Gastrocnemius medialis (tissue), 4 donors: ENCODE results near the gene DSC3. TPM values are rescaled to one million over a fixed set of nuclear protein-coding genes. Genes with fewer than 3 reads are reported as not detected.

Experiments used
- ATAC-seq, 2 donors: fragments of 150-250 bp; one replicate each; pipeline ENCODE4 v1.9.1; 2016
- DNase-seq, 2 donors: peaks; one replicate each; pipeline ENCODE4 v3.0.0-alpha.2; 2019
- H3K27ac ChIP-seq, 4 donors: fragments of 200-600 bp; sonication (generic); 1 replicate in 1 of 4; 2 replicates in 3 of 4; pipeline ENCODE4 v1.5.1; 2016 to 2018; ENCODE audit warnings: mild to moderate bottlenecking in 2 of 4, moderate library complexity in 1 of 4
- H3K27me3 ChIP-seq, 3 donors: fragments of 200-600 bp; sonication (generic) in 2 of 3; 1 replicate in 1 of 3; 2 replicates in 2 of 3; pipeline versions ENCODE4 v1.5.1 to v1.6.0; 2016 to 2019; ENCODE audit warnings: mild to moderate bottlenecking in 1 of 3, moderate library complexity in 1 of 3
- H3K36me3 ChIP-seq, 2 donors: fragments of 200-600 bp; sonication (generic) in 1 of 2; one replicate each; pipeline ENCODE4 v1.5.1; 2017 to 2018
- H3K4me1 ChIP-seq, 2 donors: fragments of 200-600 bp; sonication (generic) in 1 of 2; one replicate each; pipeline ENCODE4 v1.5.1; 2016 to 2017; ENCODE audit warnings: mild to moderate bottlenecking in 2 of 2
- H3K4me3 ChIP-seq, 4 donors: fragments of 200-600 bp; sonication (generic) in 3 of 4; 1 replicate in 1 of 4; 2 replicates in 3 of 4; pipeline ENCODE4 v1.5.1; 2016 to 2019; ENCODE audit warnings: mild to moderate bottlenecking in 2 of 4
- H3K9me3 ChIP-seq, 3 donors: fragments of 200-600 bp; sonication (generic) in 2 of 3; 1 replicate in 1 of 3; 2 replicates in 2 of 3; pipeline ENCODE4 v1.5.1; 2016 to 2019
- POLR2A ChIP-seq, 2 donors: fragments of 450-650 bp; IDR thresholded peaks; one replicate each; pipeline ENCODE4 v1.6.1; 2017; ENCODE audit warnings: antibody characterized with exemption in 2 of 2, mild to moderate bottlenecking in 2 of 2, moderate library complexity in 2 of 2
- in situ Hi-C, 4 donors: fragments of 200-750 bp; cut with MboI; loops; one replicate each; pipeline versions ENCODE4 v1.15.0 to v1.8.0; 2017; ENCODE audit warnings: low sequenced_read_pairs in 4 of 4
- intact Hi-C: fragments of 100-400 bp; cut with DNase I; formaldehyde crosslinking; loops from one replicate; pipeline ENCODE4 v1.15.1; 2023; ENCODE audit warnings: low total_unique reads
- total RNA-seq, 4 donors: library from RNA; depleted of rRNA; stranded (reverse); fragments of >200 nt; gene quantifications; one replicate each; pipeline versions ENCODE4 v1.1.0 to v1.2.3, GENCODE V29; 2016
- TF ChIP-seq, protein P1 (sequence below), 5 experiments: fragments of 450-650 bp in 3 of 5; fragments of 200-600 bp in 2 of 5; sonication (generic) in 2 of 5; IDR thresholded peaks in 4 of 5; conservative IDR thresholded peaks in 1 of 5; 1 replicate in 4 of 5; 2 replicates in 1 of 5; pipeline ENCODE4 v1.5.1; 2016 to 2019; ENCODE audit warnings: antibody characterized with exemption in 5 of 5, mild to moderate bottlenecking in 3 of 5, moderate library complexity in 3 of 5

The DSC3 gene
- total RNA-seq, 4 donors from 2014 or later: 0.04 TPM; not detected in 3

DNA sequence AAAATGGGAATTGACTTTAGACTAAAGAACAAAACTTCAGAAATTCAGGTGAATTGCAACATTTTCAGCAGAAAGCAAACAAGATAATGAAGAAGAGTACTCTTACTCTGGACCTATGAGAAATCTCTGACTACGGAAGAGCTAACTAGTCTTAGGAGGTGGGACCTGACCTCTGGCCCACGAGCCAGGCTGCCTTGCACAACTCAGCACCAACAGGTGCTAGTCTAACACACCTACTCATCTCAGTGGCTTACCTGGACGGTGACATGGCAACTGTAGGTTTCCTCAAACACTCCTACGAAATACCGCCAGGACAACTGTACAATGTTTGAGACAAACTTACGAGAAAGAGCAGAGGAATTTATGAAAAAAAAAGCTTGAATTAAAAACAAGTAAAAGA lies 3.1 kb upstream of the DSC3 start:
- no peak for ATAC-seq
- no peak for DNase-seq

DNA sequence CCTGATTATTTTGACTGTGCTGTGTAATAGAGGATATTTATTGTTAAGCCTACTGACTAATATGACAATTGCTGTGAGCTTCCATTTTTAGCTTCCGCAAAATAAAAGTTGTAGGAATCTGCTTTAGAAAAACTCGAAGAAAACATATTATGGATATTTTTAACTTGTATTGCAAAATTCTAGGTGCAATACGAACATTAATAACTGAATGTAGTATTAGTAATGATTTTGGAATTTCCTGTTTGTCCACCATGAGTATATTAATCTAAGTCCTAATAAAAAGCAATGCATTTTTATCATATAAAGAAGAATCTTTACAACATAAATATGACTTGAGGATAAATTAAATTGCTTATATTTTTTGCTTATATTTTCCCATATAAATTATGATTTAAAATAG lies 2.4 kb upstream of the DSC3 start:
- intact Hi-C loops: no loop called here
- H3K4me3 ChIP-seq: no peak overlapping the region
- in situ Hi-C loops: no loop called here
- ATAC-seq (no peak), DNase-seq (no peak)
- no peaks in the 10 kb centered on the region for H3K4me1 ChIP-seq
- H3K27ac ChIP-seq: no peak overlapping the region
- no peaks in the 10 kb centered on the region for H3K9me3 ChIP-seq
- no peaks in the 10 kb centered on the region for H3K36me3 ChIP-seq
- no peak for TF ChIP-seq POLR2A (IDR thresholded peaks at IDR 0.05)
- TF ChIP-seq, protein P1, sequence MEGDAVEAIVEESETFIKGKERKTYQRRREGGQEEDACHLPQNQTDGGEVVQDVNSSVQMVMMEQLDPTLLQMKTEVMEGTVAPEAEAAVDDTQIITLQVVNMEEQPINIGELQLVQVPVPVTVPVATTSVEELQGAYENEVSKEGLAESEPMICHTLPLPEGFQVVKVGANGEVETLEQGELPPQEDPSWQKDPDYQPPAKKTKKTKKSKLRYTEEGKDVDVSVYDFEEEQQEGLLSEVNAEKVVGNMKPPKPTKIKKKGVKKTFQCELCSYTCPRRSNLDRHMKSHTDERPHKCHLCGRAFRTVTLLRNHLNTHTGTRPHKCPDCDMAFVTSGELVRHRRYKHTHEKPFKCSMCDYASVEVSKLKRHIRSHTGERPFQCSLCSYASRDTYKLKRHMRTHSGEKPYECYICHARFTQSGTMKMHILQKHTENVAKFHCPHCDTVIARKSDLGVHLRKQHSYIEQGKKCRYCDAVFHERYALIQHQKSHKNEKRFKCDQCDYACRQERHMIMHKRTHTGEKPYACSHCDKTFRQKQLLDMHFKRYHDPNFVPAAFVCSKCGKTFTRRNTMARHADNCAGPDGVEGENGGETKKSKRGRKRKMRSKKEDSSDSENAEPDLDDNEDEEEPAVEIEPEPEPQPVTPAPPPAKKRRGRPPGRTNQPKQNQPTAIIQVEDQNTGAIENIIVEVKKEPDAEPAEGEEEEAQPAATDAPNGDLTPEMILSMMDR (IDR thresholded peaks at IDR 0.05 in 4 of 5, conservative IDR thresholded peaks at IDR 0.05 in 1 of 5): no peak
- H3K27me3 ChIP-seq: peaks cover 32 to 39% (median 37%) of the 10 kb centered on the region in 3 donors

More for the DNA sequence above, 3.1 kb upstream of the DSC3 start:
- no peaks in the 10 kb centered on the region for H3K36me3 ChIP-seq
- intact Hi-C loops: no loop called here
- no peaks in the 10 kb centered on the region for H3K4me1 ChIP-seq
- H3K4me3 ChIP-seq: no peak overlapping the region
- no peaks in the 10 kb centered on the region for H3K9me3 ChIP-seq
- no peak overlapping the region for H3K27ac ChIP-seq
- peaks cover 28 to 38% (median 33%) of the 10 kb centered on the region in 3 donors for H3K27me3 ChIP-seq
- no peak for TF ChIP-seq POLR2A (IDR thresholded peaks at IDR 0.05)
- in situ Hi-C loops: no loop called here

DNA sequence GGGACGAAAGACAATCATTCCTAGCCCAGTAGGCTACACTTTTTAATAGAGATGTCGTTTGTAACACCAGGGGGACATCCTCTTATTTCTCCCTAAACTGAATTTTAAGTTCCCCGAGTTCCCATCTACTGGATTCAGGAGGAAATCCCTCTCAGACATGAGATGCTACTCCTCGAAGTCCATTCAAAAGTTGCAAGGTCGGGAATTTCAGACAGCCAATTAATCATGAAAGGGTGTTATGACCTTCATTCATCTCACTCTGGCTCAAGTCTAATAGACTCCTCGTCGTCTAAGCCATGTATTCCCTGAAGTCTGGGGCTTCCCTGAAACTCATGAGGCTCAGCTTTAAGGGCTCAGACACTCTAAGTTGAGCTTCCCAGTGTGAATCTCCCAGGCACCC lies 1.2 kb upstream of the DSC3 start:
- Histone ChIP-seq H3K4me3 (no peak overlapping the region), H3K4me1 (no peaks in the 10 kb centered on the region), H3K36me3 (no peaks in the 10 kb centered on the region), H3K27me3 (peaks cover 39 to 47% (median 39%) of the 10 kb centered on the region in 3 donors), H3K27ac (no peak overlapping the region), H3K9me3 (no peaks in the 10 kb centered on the region)
- in situ Hi-C loops: no loop called here
- TF ChIP-seq, protein P1 (IDR thresholded peaks at IDR 0.05 in 4 of 5, conservative IDR thresholded peaks at IDR 0.05 in 1 of 5): no peak
- no peak for TF ChIP-seq POLR2A (IDR thresholded peaks at IDR 0.05)
- DNase-seq: no peak
- ATAC-seq: no peak
- intact Hi-C loops: no loop called here

DNA sequence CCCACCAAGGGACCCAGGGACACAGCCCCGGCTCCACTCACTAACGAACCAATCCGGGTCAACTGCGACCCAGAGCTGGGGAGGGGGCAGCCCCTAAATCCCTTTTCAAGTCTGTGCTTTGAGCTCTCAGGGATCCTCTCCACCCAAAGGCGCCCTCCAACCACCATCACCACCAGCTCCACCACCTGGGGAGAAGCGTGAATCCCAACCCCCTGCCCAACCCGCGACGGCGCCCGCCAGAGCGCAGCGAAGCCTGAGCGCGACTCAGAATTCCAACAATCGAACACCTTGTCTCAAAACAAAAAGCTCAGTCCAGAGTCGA lies 497 bp downstream of the DSC3 start:
- H3K9me3 ChIP-seq: no peaks in the 10 kb centered on the region
- H3K4me1 ChIP-seq: no peaks in the 10 kb centered on the region
- peaks cover 39 to 47% (median 39%) of the 10 kb centered on the region in 3 donors for H3K27me3 ChIP-seq
- in situ Hi-C loops: no loop called here
- ATAC-seq (no peak), DNase-seq (no peak)
- no peaks in the 10 kb centered on the region for H3K36me3 ChIP-seq
- intact Hi-C loops: no loop called here
- TF ChIP-seq, protein P1 (IDR thresholded peaks at IDR 0.05 in 4 of 5, conservative IDR thresholded peaks at IDR 0.05 in 1 of 5): no peak
- no peak for TF ChIP-seq POLR2A (IDR thresholded peaks at IDR 0.05)
- H3K27ac ChIP-seq: no peak overlapping the region
- peak overlapping the region in 3 of 4 donors; percentile 3 to 25 (median 9) for H3K4me3 ChIP-seq

DNA sequence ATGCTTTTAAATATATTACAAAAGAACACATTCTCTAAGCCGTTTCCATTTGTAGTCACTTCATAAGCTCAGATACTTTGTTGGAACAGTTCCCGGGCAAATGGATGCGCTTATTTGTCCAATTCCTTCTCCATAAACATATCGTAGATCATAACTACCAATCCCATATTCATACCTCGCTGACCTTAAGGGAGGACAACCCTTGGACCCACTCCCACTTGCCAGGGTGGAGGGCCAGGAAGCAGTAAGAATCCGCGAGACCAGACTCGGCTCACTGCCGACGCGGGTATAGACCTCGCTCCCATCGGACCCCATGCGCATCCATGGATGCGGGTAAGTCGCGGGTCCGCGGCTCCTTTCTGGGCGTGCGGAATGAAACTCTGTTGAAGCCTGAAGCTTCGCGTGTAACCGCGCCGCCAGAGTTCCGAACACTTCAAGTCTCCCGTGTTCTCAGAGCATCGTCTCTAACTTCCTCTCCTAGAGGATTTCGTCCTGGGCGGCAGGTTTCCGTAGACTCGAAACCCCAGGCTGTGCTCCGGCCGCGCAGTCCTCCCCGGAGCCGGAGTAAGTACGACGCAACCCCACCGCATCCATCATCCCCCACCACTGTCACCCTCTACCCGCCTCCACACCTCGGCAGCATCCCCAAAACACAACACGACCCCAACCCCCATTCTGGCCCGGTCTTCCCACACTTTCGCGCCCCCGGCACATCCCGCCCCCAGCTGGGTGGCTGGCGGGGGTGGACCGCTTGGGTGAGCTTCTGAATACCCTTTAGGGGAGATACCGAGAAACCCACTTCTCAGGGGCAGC lies 1.1 kb downstream of the DSC3 start:
- no peaks in the 10 kb centered on the region for H3K4me1 ChIP-seq
- H3K36me3 ChIP-seq: no peaks in the 10 kb centered on the region
- H3K27me3 ChIP-seq: peaks cover 39 to 47% (median 39%) of the 10 kb centered on the region in 3 donors
- H3K9me3 ChIP-seq: no peaks in the 10 kb centered on the region
- in situ Hi-C loops (no loop called here), intact Hi-C loops (no loop called here)
- no peak for TF ChIP-seq POLR2A (IDR thresholded peaks at IDR 0.05)
- TF ChIP-seq, protein P1 (IDR thresholded peaks at IDR 0.05 in 4 of 5, conservative IDR thresholded peaks at IDR 0.05 in 1 of 5): no peak
- H3K4me3 ChIP-seq: peak overlapping the region in 1 of 4 donors; percentile 28
- ATAC-seq: no peak
- no peak for DNase-seq
- H3K27ac ChIP-seq: no peak overlapping the region
